Fibroblast of gingiva (primary cell): ENCODE measurements around the gene MUC5B.
"Not testable (repeated sequence)": the region's sequence is repeated elsewhere in the genome, so short reads cannot be mapped to it uniquely, and the experiment has no call there.

Experiments
- DNase-seq: peaks from one replicate; pipeline ENCODE4 v3.0.0-alpha.2; 2011; ENCODE audit warnings: low read depth

The MUC5B gene

GRCh38 chr11:1232883-1233321 lies 10.0 kb downstream of the MUC5B start:
- DNase-seq, result no peak

- no peak for DNase-seq
Observed at GRCh38 chr11:1233351-1234053, 10.6 kb downstream of the MUC5B start.

- DNase-seq, result no peak
Observed at GRCh38 chr11:1234054-1234720, 11.3 kb downstream of the MUC5B start.

DNA sequence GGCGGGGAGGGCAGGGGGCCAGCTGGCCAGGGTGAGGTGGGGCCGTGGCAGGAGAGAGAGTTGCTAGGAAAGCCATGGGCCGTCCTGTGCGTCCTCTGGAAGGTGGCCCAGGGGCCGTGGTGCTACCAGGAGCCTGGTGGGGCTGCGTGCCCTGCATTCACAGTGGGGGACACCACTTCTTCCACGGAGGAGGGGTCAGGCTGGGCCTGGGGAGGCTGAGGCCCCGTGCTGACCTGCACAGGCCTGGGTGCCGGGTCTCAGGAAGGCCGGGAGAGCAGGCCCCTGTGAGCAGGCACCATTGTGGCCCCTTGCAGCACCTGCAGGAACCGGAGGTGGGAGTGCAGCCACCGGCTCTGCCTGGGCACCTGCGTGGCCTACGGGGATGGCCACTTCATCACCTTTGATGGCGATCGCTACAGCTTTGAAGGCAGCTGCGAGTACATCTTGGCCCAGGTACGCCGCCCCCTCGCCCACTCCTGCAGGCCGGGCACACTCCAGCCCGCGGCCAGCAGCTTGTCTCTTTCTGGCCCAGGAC lies 12.0 kb downstream of the MUC5B start:
- DNase-seq, result no peak

DNA sequence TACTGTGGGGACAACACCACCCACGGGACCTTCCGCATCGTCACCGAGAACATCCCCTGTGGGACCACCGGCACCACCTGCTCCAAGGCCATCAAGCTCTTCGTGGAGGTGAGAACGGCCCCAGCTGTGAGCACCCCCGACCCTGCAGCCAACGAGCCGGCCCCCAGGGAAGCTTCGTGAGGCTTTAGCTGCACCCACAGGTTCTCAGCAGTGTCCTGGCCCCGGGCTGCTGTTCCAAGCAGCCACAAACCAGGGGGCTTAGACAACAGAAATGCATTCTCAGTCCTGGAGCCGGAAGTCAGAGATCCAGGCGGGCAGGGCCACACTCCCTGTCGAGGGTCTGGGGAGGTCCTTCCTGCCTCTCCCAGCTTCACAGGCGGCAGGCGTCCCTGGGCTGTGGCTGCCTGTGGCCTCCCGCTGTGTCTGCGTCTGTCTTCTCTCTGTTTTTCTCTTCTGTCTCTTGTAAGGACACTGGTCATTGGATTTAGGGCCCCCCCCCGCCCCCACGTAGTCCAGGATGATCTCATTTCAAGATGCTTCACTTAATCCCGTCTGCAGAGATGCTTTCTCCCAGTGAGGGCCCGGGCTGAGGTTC lies 12.5 kb downstream of the MUC5B start:
- no peak for DNase-seq

DNA sequence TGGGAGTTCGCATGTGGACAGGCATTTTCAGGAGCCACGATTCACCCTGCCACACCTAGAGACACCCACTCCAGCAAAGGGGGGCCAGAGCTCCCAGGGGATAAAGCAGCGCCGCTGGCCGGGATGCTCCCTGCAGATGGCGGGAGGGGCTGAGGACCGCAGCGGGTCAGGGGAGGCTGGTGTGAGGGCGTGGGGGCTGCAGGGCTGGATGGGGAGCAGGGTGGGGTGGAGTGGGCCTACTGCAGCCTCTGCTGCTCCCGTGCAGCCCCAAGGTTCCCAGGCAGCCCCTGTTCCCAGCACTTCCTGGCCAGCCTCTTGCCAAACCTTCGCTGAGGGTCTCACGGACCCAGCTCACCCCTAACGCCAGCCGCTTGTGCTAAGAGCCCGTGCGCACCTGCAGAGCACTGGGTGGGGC lies 13.0 kb downstream of the MUC5B start:
- DNase-seq, result no peak

- no peak for DNase-seq
Observed at GRCh38 chr11:1236316-1237127, 13.7 kb downstream of the MUC5B start.

DNA sequence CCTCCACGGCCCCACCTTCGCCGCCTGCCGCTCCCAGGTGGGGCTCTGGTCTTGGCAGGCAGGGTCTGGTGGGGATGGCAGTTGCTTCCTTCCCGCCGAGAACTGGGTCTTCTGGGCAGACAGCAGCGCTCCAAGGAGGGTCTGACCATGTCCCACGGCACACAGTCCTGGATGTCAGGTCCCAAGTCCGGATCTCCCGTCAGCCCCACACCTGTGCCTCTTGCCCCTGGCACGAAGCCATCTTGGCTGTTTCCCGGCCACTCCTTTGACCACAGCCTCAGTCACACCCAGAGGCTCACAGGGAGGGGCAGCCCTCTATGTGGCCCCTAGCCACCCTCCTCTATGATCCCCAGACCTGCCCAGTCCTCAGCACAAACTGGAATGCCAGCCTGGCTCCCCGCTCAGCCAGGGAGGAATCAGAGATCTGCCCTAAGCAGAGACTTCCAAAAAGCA lies 14.3 kb downstream of the MUC5B start:
- DNase-seq, result no peak

DNA sequence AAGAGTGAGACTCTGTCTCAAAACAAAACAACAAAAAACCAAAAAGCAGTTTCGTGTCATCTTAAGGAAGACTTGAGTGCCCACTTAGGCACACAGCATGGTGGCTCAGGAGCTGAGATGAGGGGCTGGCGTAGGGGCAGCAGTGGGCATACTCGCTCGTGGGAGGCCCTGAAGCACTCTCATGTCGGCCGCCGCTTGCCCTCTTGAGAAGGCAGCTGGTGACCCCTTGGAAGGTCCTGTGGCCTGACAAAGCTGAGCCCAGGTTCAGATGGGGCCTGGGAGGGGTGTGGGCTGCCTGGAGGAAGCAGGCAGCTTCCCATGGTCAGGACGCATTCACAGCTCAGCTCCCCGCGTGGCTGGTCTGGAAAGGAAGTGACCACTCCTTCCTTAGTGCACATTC lies 15.0 kb downstream of the MUC5B start:
- no peak for DNase-seq

- DNase-seq, result no peak
Observed at GRCh38 chr11:1238767-1239595, 16.1 kb downstream of the MUC5B start.

DNA sequence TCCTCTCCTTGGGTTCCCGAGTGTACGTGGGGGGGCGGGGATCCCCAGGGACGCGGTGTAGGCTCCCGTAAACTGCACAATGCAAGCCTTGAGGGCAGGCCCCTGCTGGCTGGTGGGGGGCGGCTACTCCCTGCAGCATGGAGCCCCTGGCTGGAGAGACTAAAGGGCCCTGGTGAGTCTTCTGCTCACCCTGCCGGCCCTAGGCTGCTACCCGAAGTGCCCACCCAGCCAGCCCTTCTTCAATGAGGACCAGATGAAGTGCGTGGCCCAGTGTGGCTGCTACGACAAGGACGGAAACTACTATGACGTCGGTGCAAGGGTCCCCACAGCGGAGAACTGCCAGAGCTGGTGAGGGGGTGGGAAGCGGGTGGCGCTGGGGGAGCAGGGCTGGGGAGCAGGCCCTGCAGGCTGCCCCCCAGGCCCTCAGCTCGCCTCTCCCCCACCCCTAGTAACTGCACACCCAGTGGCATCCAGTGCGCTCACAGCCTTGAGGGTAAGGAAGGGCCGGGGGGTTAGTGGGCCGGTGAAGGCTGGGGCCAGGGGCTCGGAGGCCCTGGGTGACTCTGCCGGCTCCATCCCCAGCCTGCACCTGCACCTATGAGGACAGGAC lies 16.8 kb downstream of the MUC5B start:
- DNase-seq, result no peak

- no peak for DNase-seq
Observed at GRCh38 chr11:1240771-1241170, 17.9 kb downstream of the MUC5B start.

DNA sequence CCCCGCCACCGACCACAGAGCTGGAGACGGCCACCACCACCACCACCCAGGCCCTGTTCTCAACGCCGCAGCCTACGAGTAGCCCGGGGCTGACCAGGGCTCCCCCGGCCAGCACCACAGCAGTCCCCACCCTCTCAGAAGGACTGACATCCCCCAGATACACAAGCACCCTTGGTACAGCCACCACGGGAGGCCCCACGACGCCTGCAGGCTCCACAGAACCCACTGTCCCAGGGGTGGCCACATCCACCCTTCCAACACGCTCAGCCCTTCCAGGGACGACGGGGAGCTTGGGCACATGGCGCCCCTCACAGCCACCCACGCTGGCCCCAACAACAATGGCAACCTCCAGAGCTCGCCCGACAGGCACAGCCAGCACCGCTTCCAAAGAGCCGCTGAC lies 18.8 kb downstream of the MUC5B start:
- DNase-seq, result no peak

DNA sequence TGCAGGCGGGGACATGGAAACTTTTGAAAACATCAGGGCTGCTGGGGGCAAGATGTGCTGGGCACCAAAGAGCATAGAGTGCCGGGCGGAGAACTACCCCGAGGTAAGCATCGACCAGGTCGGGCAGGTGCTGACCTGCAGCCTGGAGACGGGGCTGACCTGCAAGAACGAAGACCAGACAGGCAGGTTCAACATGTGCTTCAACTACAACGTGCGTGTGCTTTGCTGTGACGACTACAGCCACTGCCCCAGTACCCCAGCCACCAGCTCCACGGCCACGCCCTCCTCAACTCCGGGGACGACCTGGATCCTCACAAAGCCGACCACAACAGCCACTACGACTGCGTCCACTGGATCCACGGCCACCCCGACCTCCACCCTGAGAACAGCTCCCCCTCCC lies 19.4 kb downstream of the MUC5B start:
- DNase-seq, result no peak

- DNase-seq, result not testable (repeated sequence)
Observed at GRCh38 chr11:1242751-1243150, 19.9 kb downstream of the MUC5B start.

- DNase-seq, result not testable (repeated sequence)
Observed at GRCh38 chr11:1243521-1243920, 20.7 kb downstream of the MUC5B start.

DNA sequence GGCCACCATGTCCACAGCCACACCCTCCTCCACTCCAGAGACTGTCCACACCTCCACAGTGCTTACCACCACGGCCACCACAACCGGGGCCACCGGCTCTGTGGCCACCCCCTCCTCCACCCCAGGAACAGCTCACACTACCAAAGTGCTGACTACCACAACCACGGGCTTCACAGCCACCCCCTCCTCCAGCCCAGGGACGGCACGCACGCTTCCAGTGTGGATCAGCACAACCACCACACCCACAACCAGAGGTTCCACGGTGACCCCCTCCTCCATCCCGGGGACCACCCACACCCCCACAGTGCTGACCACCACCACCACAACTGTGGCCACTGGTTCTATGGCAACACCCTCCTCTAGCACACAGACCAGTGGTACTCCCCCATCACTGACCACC lies 21.7 kb downstream of the MUC5B start:
- DNase-seq, result not testable (repeated sequence)

DNA sequence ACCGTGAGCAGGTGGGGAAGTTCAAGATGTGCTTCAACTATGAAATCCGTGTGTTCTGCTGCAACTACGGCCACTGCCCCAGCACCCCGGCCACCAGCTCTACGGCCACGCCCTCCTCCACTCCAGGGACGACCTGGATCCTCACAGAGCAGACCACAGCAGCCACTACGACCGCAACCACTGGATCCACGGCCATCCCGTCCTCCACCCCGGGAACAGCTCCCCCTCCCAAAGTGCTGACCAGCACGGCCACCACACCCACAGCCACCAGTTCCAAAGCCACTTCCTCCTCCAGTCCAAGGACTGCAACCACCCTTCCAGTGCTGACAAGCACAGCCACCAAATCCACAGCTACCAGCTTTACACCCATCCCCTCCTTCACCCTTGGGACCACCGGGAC lies 22.9 kb downstream of the MUC5B start:
- DNase-seq, result not testable (repeated sequence)

DNA sequence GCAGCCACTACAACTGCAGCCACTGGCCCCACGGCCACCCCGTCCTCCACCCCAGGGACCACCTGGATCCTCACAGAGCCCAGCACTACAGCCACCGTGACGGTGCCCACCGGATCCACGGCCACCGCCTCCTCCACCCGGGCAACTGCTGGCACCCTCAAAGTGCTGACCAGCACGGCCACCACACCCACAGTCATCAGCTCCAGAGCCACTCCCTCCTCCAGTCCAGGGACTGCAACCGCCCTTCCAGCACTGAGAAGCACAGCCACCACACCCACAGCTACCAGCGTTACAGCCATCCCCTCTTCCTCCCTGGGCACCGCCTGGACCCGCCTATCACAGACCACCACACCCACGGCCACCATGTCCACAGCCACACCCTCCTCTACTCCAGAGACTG lies 23.4 kb downstream of the MUC5B start:
- DNase-seq, result not testable (repeated sequence)

DNA sequence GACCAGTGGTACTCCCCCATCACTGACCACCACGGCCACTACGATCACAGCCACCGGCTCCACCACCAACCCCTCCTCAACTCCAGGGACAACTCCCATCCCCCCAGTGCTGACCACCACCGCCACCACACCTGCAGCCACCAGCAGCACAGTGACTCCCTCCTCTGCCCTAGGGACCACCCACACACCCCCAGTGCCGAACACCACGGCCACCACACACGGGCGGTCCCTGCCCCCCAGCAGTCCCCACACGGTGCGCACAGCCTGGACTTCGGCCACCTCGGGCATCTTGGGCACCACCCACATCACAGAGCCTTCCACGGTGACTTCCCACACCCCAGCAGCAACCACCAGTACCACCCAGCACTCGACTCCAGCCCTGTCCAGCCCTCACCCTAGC lies 24.2 kb downstream of the MUC5B start:
- DNase-seq, result not testable (repeated sequence)

DNA sequence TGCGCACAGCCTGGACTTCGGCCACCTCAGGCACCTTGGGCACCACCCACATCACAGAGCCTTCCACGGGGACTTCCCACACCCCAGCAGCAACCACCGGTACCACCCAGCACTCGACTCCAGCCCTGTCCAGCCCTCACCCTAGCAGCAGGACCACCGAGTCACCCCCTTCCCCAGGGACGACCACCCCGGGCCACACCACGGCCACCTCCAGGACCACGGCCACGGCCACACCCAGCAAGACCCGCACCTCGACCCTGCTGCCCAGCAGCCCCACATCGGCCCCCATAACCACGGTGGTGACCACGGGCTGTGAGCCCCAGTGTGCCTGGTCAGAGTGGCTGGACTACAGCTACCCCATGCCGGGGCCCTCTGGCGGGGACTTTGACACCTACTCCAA lies 26.1 kb downstream of the MUC5B start:
- not testable (repeated sequence) for DNase-seq
